HL-60 (cell line): ENCODE data around the gene HOXD3.

Experiments
- CTCF ChIP-seq: IDR thresholded peaks from one replicate; pipeline ENCODE4 v1.5.1; 2011; ENCODE audit warnings: low read length, control low read depth, inconsistent platforms; ENCODE audit not compliant: insufficient read depth
- POLR2AphosphoS5 ChIP-seq: IDR thresholded peaks from 2 replicates; pipeline ENCODE4 v1.6.1; 2012; ENCODE audit warnings: low read depth
- REST ChIP-seq: IDR thresholded peaks from 2 replicates; pipeline ENCODE4 v1.6.1; 2012; ENCODE audit warnings: low read depth; ENCODE audit not compliant: insufficient replicate concordance
- SPI1 ChIP-seq: IDR thresholded peaks from 2 replicates; pipeline ENCODE4 v1.6.1; 2012; ENCODE audit warnings: low read depth, mild to moderate bottlenecking, borderline replicate concordance

- TF ChIP-seq CTCF (no peak), REST (no peak), POLR2AphosphoS5 (no peak), SPI1 (no peak)
These were observed 31.9 kb downstream of the HOXD3 start for GRCh38 chr2:176188774-176189680.
